ENCODE results near the gene SLC1A7.

SLC1A7 gene

DNA sequence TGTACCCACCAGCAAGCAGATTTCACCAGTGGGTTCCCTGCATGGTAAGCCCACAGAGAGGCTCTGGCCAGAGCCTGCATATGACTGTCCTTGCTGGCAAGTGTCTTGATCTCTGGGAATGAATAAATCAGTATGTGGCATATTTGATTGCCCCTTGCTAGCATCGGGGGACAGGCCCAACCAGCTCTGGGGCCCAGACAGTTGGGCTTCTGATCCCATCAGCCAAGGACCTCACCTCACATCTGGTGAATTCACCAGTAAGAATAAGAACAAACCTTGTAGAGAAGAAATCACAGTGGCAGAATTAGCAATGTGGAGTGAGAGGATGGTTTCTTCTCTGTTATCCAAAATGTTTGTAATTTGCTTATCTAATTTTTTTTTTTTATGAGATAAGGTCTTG lies 15.9 kb downstream of the SLC1A7 start:
- H3K9ac ChIP-seq (ENCODE audit: low read depth, low read length, poor library complexity, severe bottlenecking) = no peak overlapping the region
- no peaks in the 10 kb centered on the region for H3K4me1 ChIP-seq (ENCODE audit: insufficient read depth, low read length, poor library complexity, severe bottlenecking)
- H3K79me2 ChIP-seq (ENCODE audit: insufficient read depth, low read length) = no peaks in the 10 kb centered on the region
- H3K36me3 ChIP-seq (ENCODE audit: insufficient read depth, low read length) = no peaks in the 10 kb centered on the region
- H2AFZ ChIP-seq (ENCODE audit: low read length) = no peak overlapping the region
- no peaks in the 10 kb centered on the region for H4K20me1 ChIP-seq (ENCODE audit: insufficient read depth, low read length, poor library complexity, severe bottlenecking)
- H3K27me3 ChIP-seq (ENCODE audit: insufficient read depth, low read length, poor library complexity, severe bottlenecking) = no peaks in the 10 kb centered on the region
- no peaks in the 10 kb centered on the region for H3K9me3 ChIP-seq (ENCODE audit: insufficient read depth, low read depth, low read length)
- TF ChIP-seq, protein P1, sequence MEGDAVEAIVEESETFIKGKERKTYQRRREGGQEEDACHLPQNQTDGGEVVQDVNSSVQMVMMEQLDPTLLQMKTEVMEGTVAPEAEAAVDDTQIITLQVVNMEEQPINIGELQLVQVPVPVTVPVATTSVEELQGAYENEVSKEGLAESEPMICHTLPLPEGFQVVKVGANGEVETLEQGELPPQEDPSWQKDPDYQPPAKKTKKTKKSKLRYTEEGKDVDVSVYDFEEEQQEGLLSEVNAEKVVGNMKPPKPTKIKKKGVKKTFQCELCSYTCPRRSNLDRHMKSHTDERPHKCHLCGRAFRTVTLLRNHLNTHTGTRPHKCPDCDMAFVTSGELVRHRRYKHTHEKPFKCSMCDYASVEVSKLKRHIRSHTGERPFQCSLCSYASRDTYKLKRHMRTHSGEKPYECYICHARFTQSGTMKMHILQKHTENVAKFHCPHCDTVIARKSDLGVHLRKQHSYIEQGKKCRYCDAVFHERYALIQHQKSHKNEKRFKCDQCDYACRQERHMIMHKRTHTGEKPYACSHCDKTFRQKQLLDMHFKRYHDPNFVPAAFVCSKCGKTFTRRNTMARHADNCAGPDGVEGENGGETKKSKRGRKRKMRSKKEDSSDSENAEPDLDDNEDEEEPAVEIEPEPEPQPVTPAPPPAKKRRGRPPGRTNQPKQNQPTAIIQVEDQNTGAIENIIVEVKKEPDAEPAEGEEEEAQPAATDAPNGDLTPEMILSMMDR (conservative IDR thresholded peaks at IDR 0.05; ENCODE audit: low read length) = no peak
- no peak for TF ChIP-seq EZH2phosphoT487 (IDR thresholded peaks at IDR 0.05; ENCODE audit: borderline replicate concordance)
- H3K4me2 ChIP-seq (ENCODE audit: low read depth, low read length, poor library complexity, severe bottlenecking) = no peak overlapping the region
- H3K9me2 ChIP-seq (replicated peaks; ENCODE audit: low read depth, low read length) = no peaks in the 10 kb centered on the region
- no peak overlapping the region for H3K4me3 ChIP-seq (ENCODE audit: low read length, poor library complexity, severe bottlenecking)
- H3F3A ChIP-seq (ENCODE audit: low read depth) = no peaks in the 10 kb centered on the region

DNA sequence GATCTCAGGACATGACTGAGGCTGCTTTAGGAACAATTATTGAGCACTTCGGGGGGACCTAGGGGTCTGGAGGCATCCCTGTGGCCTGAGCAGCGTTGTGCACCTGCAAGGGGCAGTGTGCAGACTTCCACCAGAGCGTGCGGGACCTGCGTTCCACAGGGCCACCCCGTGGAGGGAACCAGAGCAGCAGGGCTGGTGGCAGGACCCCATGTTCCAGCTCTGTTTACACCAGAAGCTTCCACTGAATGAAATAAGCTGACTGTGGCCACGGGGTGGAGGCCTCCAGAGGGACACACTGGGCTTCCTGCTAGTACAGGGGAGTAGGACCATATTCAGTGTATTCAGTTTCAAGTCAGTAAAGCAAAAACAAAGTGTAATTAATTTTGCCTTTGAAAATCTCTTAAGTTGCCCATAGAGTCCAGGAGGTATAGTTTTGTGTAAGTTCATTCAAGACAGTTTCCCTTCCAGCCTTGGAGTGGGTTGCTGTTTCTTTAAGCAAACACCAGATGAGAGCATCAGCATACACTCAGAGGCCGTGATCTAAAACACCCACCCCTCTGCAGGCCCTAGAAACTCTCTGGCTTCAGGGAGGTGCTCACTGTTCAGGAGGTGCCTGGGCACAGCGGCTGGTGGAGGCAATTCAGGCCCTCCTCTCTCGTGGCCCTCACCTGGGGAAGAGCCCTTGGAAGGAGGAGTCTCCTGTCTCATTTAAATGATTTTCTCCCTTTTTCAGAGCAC lies 16.6 kb downstream of the SLC1A7 start:
- H3K9ac ChIP-seq (ENCODE audit: low read depth, low read length, poor library complexity, severe bottlenecking) = no peak overlapping the region
- no peaks in the 10 kb centered on the region for H3K79me2 ChIP-seq (ENCODE audit: insufficient read depth, low read length)
- no peaks in the 10 kb centered on the region for H3K4me1 ChIP-seq (ENCODE audit: insufficient read depth, low read length, poor library complexity, severe bottlenecking)
- H3K27me3 ChIP-seq (ENCODE audit: insufficient read depth, low read length, poor library complexity, severe bottlenecking) = no peaks in the 10 kb centered on the region
- H3K4me2 ChIP-seq (ENCODE audit: low read depth, low read length, poor library complexity, severe bottlenecking) = no peak overlapping the region
- H2AFZ ChIP-seq (ENCODE audit: low read length) = no peak overlapping the region
- no peak overlapping the region for H3K4me3 ChIP-seq (ENCODE audit: low read length, poor library complexity, severe bottlenecking)
- no peaks in the 10 kb centered on the region for H3K9me2 ChIP-seq (replicated peaks; ENCODE audit: low read depth, low read length)
- H3K36me3 ChIP-seq (ENCODE audit: insufficient read depth, low read length) = no peaks in the 10 kb centered on the region
- no peaks in the 10 kb centered on the region for H4K20me1 ChIP-seq (ENCODE audit: insufficient read depth, low read length, poor library complexity, severe bottlenecking)
- no peaks in the 10 kb centered on the region for H3K9me3 ChIP-seq (ENCODE audit: insufficient read depth, low read depth, low read length)
- H3F3A ChIP-seq (ENCODE audit: low read depth) = no peaks in the 10 kb centered on the region
- TF ChIP-seq, protein P1 (conservative IDR thresholded peaks at IDR 0.05; ENCODE audit: low read length) = no peak
- no peak for TF ChIP-seq EZH2phosphoT487 (IDR thresholded peaks at IDR 0.05; ENCODE audit: borderline replicate concordance)

DNA sequence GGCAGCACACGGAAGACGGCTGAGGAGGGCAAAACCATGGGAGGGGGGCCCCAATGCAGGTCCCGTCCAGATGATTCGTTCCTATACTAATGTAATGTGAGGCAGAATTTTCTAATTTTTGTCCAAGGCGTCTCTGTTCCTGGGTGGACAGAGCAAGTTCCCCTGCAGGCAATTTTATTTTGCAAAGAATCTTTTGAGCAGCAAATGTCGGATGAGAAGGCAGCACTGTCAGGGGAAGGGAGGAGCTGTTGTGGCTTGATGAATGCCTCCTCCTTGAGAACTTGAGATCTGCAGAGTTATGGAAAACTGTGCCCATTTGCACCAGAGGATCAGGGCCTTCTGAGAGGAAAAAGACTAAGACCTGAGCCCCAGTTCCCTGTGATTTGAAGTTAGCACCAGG lies 17.3 kb downstream of the SLC1A7 start:
- H2AFZ ChIP-seq (ENCODE audit: low read length) = no peak overlapping the region
- no peak overlapping the region for H3K4me2 ChIP-seq (ENCODE audit: low read depth, low read length, poor library complexity, severe bottlenecking)
- no peaks in the 10 kb centered on the region for H3K9me2 ChIP-seq (replicated peaks; ENCODE audit: low read depth, low read length)
- H3K36me3 ChIP-seq (ENCODE audit: insufficient read depth, low read length) = no peaks in the 10 kb centered on the region
- no peaks in the 10 kb centered on the region for H3K27me3 ChIP-seq (ENCODE audit: insufficient read depth, low read length, poor library complexity, severe bottlenecking)
- H3K4me1 ChIP-seq (ENCODE audit: insufficient read depth, low read length, poor library complexity, severe bottlenecking) = no peaks in the 10 kb centered on the region
- H3K4me3 ChIP-seq (ENCODE audit: low read length, poor library complexity, severe bottlenecking) = no peak overlapping the region
- TF ChIP-seq, protein P1 (conservative IDR thresholded peaks at IDR 0.05; ENCODE audit: low read length) = no peak
- TF ChIP-seq EZH2phosphoT487 (IDR thresholded peaks at IDR 0.05; ENCODE audit: borderline replicate concordance) = no peak
- no peaks in the 10 kb centered on the region for H3K9me3 ChIP-seq (ENCODE audit: insufficient read depth, low read depth, low read length)
- H4K20me1 ChIP-seq (ENCODE audit: insufficient read depth, low read length, poor library complexity, severe bottlenecking) = no peaks in the 10 kb centered on the region
- no peak overlapping the region for H3K9ac ChIP-seq (ENCODE audit: low read depth, low read length, poor library complexity, severe bottlenecking)
- no peaks in the 10 kb centered on the region for H3F3A ChIP-seq (ENCODE audit: low read depth)
- H3K79me2 ChIP-seq (ENCODE audit: insufficient read depth, low read length) = no peaks in the 10 kb centered on the region
